ACC112 (cell line): Measurements from ENCODE around the gene BAHD1.

Experiments
- H2AFZ ChIP-seq: fragments of 200-600 bp; sonication (generic); one replicate; pipeline ENCODE4 v1.6.0; 2017; ENCODE audit warnings: antibody characterized with exemption, low read length; ENCODE audit not compliant: unreplicated experiment
- H3K27ac ChIP-seq: fragments of 200-600 bp; sonication (generic); 2 replicates; pipeline ENCODE4 v1.5.1; 2014; ENCODE audit warnings: low read depth, mild to moderate bottlenecking, antibody characterized with exemption, low read length, moderate library complexity
- H3K27me3 ChIP-seq: fragments of 200-600 bp; sonication (generic); 2 replicates; pipeline ENCODE4 v1.6.1; 2014; ENCODE audit warnings: mild to moderate bottlenecking, antibody characterized with exemption, low read length, moderate library complexity, mixed read lengths; ENCODE audit not compliant: insufficient read depth
- H3K36me3 ChIP-seq: fragments of 200-600 bp; sonication (generic); 2 replicates; pipeline ENCODE4 v1.6.1; 2016; ENCODE audit warnings: mild to moderate bottlenecking, antibody characterized with exemption, low read length, moderate library complexity, mixed read lengths; ENCODE audit not compliant: insufficient read depth
- H3K4me1 ChIP-seq: fragments of 200-600 bp; sonication (generic); one replicate; pipeline ENCODE4 v1.6.1; 2016; ENCODE audit warnings: low read length, mixed read lengths; ENCODE audit not compliant: insufficient read depth, unreplicated experiment, control insufficient read depth
- H3K4me3 ChIP-seq: fragments of 200-600 bp; sonication (generic); 2 replicates; pipeline ENCODE4 v1.5.1; 2014; ENCODE audit warnings: mild to moderate bottlenecking, low read depth, low read length
- H3K79me2 ChIP-seq: fragments of 200-600 bp; sonication (generic); one replicate; pipeline ENCODE4 v1.6.0; 2016; ENCODE audit warnings: low read length; ENCODE audit not compliant: control insufficient read depth, unreplicated experiment, insufficient read depth

The BAHD1 gene

GRCh38 chr15:40468898-40469331 lies 28.2 kb downstream of the BAHD1 start:
- H3K36me3 ChIP-seq = no peaks in the 10 kb centered on the region; the same call in 1 of the 2 replicates
- peaks cover 18% of the 10 kb centered on the region for H3K4me1 ChIP-seq
- H3K4me3 ChIP-seq = no peak overlapping the region
- H2AFZ ChIP-seq = no peak overlapping the region
- H3K79me2 ChIP-seq = peaks cover 6% of the 10 kb centered on the region
- H3K27ac ChIP-seq = no peak overlapping the region
- H3K27me3 ChIP-seq = no peaks in the 10 kb centered on the region

- H3K27me3 ChIP-seq = no peaks in the 10 kb centered on the region
- peaks cover 18% of the 10 kb centered on the region for H3K4me1 ChIP-seq
- H3K4me3 ChIP-seq = peak overlapping the region; percentile 86; the same call in 1 of the 2 replicates
- no peaks in the 10 kb centered on the region; the same call in 1 of the 2 replicates for H3K36me3 ChIP-seq
- H3K27ac ChIP-seq = peak overlapping the region; percentile 21
- H2AFZ ChIP-seq = no peak overlapping the region
- H3K79me2 ChIP-seq = peaks cover 6% of the 10 kb centered on the region
Observed at GRCh38 chr15:40469776-40470390, 29.1 kb downstream of the BAHD1 start.

DNA sequence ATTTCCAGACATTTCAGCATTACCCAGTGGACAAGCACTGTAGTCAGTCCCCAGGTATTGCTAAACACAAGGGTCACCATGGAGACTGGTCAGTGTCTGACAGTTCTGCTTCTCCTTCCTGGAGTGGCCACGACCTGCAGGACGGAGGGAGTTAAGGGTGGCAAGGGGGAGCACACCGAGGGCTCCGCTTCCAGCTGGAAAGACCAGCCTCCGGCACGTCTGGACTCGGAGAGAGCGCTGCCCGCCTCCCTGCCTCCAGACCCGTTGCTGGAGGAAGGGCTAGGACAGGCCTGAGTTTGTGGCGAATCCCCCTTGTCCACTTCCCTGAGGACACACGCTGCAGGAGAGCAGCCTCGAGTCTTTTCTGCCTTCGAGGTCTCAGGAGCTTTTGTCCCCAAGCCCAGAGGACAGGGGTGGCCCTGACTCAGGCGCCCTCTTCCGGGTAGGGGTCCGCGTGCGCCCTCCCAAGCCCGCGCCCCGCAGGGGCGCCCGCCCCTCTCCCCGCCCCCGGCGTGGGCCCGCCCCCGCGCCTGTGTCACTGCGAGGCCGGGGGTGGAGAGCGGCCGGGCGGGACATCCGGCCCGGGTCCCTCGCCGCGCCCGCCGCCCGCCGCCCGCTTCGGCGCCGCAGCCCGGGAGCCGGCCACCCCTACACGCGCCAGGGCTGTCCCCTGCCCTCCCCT lies 29.8 kb downstream of the BAHD1 start, which contains the start of gene CHST14:
Gene CHST14 (plus strand): TSS at position 562 of the 682 bp plus-strand sequence. CDS start 230 bp downstream, outside the sequence.
- no peaks in the 10 kb centered on the region; the same call in 1 of the 2 replicates for H3K36me3 ChIP-seq
- peak within 1 kb of the TSS; percentile 86 for H3K4me3 ChIP-seq
- H3K79me2 ChIP-seq = peaks cover 6% of the 10 kb centered on the region
- no peaks in the 10 kb centered on the region for H3K27me3 ChIP-seq
- peak within 1 kb of the TSS; percentile 30 for H3K27ac ChIP-seq
- H2AFZ ChIP-seq = peak within 1 kb of the TSS; percentile 52
- H3K4me1 ChIP-seq = peaks cover 18% of the 10 kb centered on the region

GRCh38 chr15:40471105-40471807 lies 30.5 kb downstream of the BAHD1 start:
- Histone ChIP-seq H3K27me3 (no peaks in the 10 kb centered on the region), H3K36me3 (no peaks in the 10 kb centered on the region), H2AFZ (peak overlapping the region; percentile 47), H3K27ac (no peak overlapping the region), H3K79me2 (peaks cover 6% of the 10 kb centered on the region), H3K4me1 (peaks cover 18% of the 10 kb centered on the region), H3K4me3 (peak overlapping the region; percentile 86)

- H3K4me3 ChIP-seq = peak overlapping the region; percentile 86
- no peaks in the 10 kb centered on the region for H3K36me3 ChIP-seq
- no peak overlapping the region for H3K27ac ChIP-seq
- H3K27me3 ChIP-seq = no peaks in the 10 kb centered on the region
- peaks cover 6% of the 10 kb centered on the region for H3K79me2 ChIP-seq
- peak overlapping the region; percentile 47 for H2AFZ ChIP-seq
- peaks cover 18% of the 10 kb centered on the region for H3K4me1 ChIP-seq
Observed at GRCh38 chr15:40471808-40472150, 31.0 kb downstream of the BAHD1 start.

GRCh38 chr15:40472171-40472727 lies 31.5 kb downstream of the BAHD1 start:
- no peak overlapping the region for H2AFZ ChIP-seq
- peak overlapping the region; percentile 86 for H3K4me3 ChIP-seq
- no peaks in the 10 kb centered on the region for H3K27me3 ChIP-seq
- H3K36me3 ChIP-seq = no peaks in the 10 kb centered on the region
- H3K79me2 ChIP-seq = peaks cover 6% of the 10 kb centered on the region
- H3K27ac ChIP-seq = no peak overlapping the region
- peaks cover 18% of the 10 kb centered on the region for H3K4me1 ChIP-seq

DNA sequence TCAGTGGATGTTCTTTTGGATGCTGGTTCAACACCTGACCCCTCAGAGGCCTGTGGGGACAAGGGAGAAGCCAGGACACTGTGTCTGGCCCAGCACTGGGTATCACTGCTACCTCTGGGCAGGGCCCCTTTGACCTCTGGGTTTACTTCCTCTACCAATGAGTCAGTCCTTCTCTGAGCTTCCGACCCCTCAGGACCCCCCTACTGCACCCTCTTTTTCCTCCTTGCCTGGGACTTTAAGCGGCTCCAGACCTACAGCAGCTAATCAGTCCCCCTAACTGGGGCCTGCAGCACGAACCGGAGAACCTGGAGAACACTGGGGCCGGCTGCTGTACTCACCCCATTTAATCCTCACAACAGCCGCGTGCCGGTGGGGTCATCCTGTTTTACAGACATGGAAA lies 33.8 kb downstream of the BAHD1 start:
- Histone ChIP-seq H3K27ac (no peak overlapping the region), H3K36me3 (no peaks in the 10 kb centered on the region), H3K4me3 (no peak overlapping the region), H2AFZ (no peak overlapping the region), H3K79me2 (peaks cover 6% of the 10 kb centered on the region), H3K27me3 (peaks cover 15% of the 10 kb centered on the region; the same call in 1 of the 2 replicates), H3K4me1 (peaks cover 17% of the 10 kb centered on the region)

DNA sequence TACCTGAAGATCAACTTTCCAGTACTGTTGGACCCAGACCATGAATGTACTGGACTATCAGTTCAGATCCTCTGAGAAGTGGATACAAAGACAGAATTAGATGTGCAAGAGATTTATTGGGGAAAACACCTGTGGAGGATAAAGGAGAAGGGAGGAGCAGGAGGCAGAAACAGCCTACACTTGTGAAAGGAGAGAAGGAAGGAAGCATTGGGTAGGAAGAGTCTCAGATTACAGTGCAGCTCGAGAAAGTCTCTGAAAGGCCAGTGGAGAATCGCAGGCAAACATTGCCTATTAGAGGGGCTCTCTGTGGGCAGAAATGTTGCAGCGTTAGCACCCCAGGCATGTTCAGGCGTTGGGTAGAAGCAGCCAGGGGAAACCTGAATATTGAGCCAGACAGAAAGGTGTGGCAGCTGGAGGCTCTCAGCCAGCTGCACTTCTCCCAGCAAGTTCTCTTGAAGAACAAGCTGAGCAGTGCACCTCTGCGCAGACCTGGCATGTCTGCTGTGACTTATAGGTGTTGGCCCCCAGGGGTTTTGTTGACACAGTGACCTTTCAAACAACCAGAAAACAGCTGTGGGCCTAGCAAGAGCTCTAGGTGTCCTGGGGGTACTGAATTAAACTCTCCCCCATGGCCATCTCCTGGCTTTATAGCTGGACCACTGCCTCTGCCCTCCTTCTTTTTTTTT lies 37.0 kb downstream of the BAHD1 start:
- Histone ChIP-seq H2AFZ (no peak overlapping the region), H3K79me2 (peaks cover under 1% of the 10 kb centered on the region), H3K36me3 (no peaks in the 10 kb centered on the region), H3K4me3 (no peak overlapping the region), H3K27ac (no peak overlapping the region), H3K4me1 (no peaks in the 10 kb centered on the region), H3K27me3 (peaks cover 27% of the 10 kb centered on the region)

DNA sequence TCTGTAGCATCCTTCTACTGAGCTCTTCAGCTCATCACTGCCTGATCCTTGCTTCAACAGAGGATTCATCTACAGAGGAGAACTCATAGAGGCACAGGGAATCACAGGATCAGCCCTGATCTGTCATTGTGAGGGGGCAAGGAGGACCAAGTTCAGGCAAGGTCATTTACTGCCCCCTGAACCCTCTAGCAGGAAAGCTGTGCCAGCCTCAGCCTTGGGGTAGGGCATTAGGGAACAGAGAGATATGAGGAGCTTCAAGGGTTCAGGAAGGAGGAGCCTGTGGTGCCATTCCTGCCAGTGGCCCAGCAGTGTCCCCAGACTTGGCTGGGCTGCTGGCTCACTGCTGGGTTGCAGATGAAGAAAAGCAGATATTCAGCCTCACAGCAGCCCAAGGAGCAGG lies 38.3 kb downstream of the BAHD1 start:
- Histone ChIP-seq H3K36me3 (no peaks in the 10 kb centered on the region), H3K4me3 (no peak overlapping the region), H3K79me2 (no peaks in the 10 kb centered on the region), H2AFZ (no peak overlapping the region), H3K27me3 (peaks cover 27% of the 10 kb centered on the region), H3K27ac (no peak overlapping the region), H3K4me1 (no peaks in the 10 kb centered on the region)
